B cell (primary cell): ENCODE data around the gene GAK. TPM values are rescaled to one million over a fixed set of nuclear protein-coding genes. Genes with fewer than 3 reads are reported as not detected.

Experiments used
- ATAC-seq: fragments of 200-7000 bp; cut with Tn5 transposase; one replicate; pipeline ENCODE4 v1.10.0; 2021; ENCODE audit warnings: low read depth, mild to moderate bottlenecking, moderate number of reproducible peaks, moderate library complexity
- CTCF ChIA-PET: fragments of 350-600 bp; sonication (Branson Sonifier 250); formaldehyde crosslinking; loops from one replicate; lab custom pipeline; 2021; ENCODE audit warnings: antibody characterized with exemption, inconsistent platforms; lab: Charles Lee
- POLR2A ChIA-PET: fragments of 350-600 bp; sonication (Branson Sonifier 250); formaldehyde crosslinking; loops from one replicate; lab custom pipeline; 2021; ENCODE audit warnings: antibody characterized with exemption; lab: Charles Lee
- DNase-seq: peaks from one replicate; pipeline ENCODE4 v3.0.0; 2013
- H2AFZ ChIP-seq: 2 replicates; pipeline ENCODE4 v1.6.1; 2012; ENCODE audit warnings: mild to moderate bottlenecking, low read depth, low read length; ENCODE audit not compliant: insufficient read depth, poor library complexity, severe bottlenecking
- H3K27ac ChIP-seq, 2 donors: 1 replicate in 1 of 2; 2 replicates in 1 of 2; pipeline ENCODE4 v1.5.1; 2012 to 2013; ENCODE audit warnings: low read length in 2 of 2, mild to moderate bottlenecking in 2 of 2, moderate library complexity in 1 of 2
- H3K27me3 ChIP-seq, 4 experiments: fragments of 200-600 bp in 1 of 4; sonication (generic) in 1 of 4; replicated peaks in 1 of 4; 1 replicate in 2 of 4; 2 replicates in 2 of 4; pipeline versions ENCODE4 v1.6.1 to v1.7.0; 2013 to 2016; ENCODE audit warnings: low read length in 3 of 4, mild to moderate bottlenecking in 2 of 4, mixed read lengths in 1 of 4, moderate library complexity in 1 of 4; ENCODE audit not compliant: insufficient read depth in 4 of 4, control insufficient read depth in 3 of 4; ENCODE audit errors: control extremely low read depth in 1 of 4
- H3K36me3 ChIP-seq, 2 experiments: replicated peaks in 1 of 2; 1 replicate in 1 of 2; 2 replicates in 1 of 2; pipeline versions ENCODE4 v1.6.1 to v1.7.1; 2013; ENCODE audit warnings: low read length in 1 of 2; ENCODE audit not compliant: insufficient read depth in 2 of 2, control insufficient read depth in 1 of 2; ENCODE audit errors: control extremely low read depth in 1 of 2, extremely low read depth in 1 of 2
- H3K4me1 ChIP-seq, 2 donors: fragments of 200-600 bp in 1 of 2; sonication (generic) in 1 of 2; 1 replicate in 1 of 2; 2 replicates in 1 of 2; pipeline versions ENCODE4 v1.5.1 to v1.6.1; 2013 to 2017; ENCODE audit warnings: low read length in 2 of 2; ENCODE audit not compliant: control insufficient read depth in 2 of 2, insufficient read depth in 2 of 2
- H3K4me2 ChIP-seq: replicated peaks from 2 replicates; pipeline ENCODE3; 2012; ENCODE audit warnings: mild to moderate bottlenecking, low read depth, low read length; ENCODE audit not compliant: poor library complexity, severe bottlenecking
- H3K4me3 ChIP-seq, 5 experiments: fragments of 200-600 bp in 1 of 5; sonication (generic) in 1 of 5; 1 replicate in 3 of 5; 2 replicates in 2 of 5; pipeline versions ENCODE4 v1.5.1 to v1.7.0; 2011 to 2016; ENCODE audit warnings: low read length in 4 of 5, mild to moderate bottlenecking in 4 of 5, low read depth in 2 of 5, control low read depth in 1 of 5, moderate library complexity in 1 of 5; ENCODE audit not compliant: insufficient read depth in 1 of 5; ENCODE audit errors: control extremely low read depth in 1 of 5, extremely low read depth in 1 of 5
- H3K79me2 ChIP-seq: fragments of 200-600 bp; sonication (generic); one replicate; pipeline ENCODE4 v1.6.0; 2016; ENCODE audit warnings: low read length; ENCODE audit not compliant: control insufficient read depth, insufficient read depth
- H3K9ac ChIP-seq: fragments of 200-600 bp; sonication (generic); 2 replicates; pipeline ENCODE4 v1.6.1; 2017; ENCODE audit warnings: mild to moderate bottlenecking, low read length, moderate library complexity
- H3K9me3 ChIP-seq, 3 donors: one replicate each; pipeline versions ENCODE4 v1.6.1 to v1.7.1; 2013; ENCODE audit warnings: low read length in 2 of 3; ENCODE audit not compliant: control insufficient read depth in 2 of 3, insufficient read depth in 1 of 3; ENCODE audit errors: control extremely low read depth in 1 of 3
- H4K20me1 ChIP-seq: 2 replicates; pipeline ENCODE4 v1.6.0; 2012; ENCODE audit warnings: mild to moderate bottlenecking, low read length; ENCODE audit not compliant: insufficient read depth, control insufficient read depth, poor library complexity, severe bottlenecking
- H3K27ac Mint-ChIP-seq: one replicate; pipeline ENCODE4 v1.8.0; 2021; ENCODE audit warnings: mixed read lengths
- H3K27me3 Mint-ChIP-seq: one replicate; pipeline ENCODE4 v1.8.0; 2021; ENCODE audit warnings: mixed read lengths
- H3K4me1 Mint-ChIP-seq: one replicate; pipeline ENCODE4 v1.8.0; 2021; ENCODE audit warnings: mixed read lengths
- H3K4me3 Mint-ChIP-seq: one replicate; pipeline ENCODE4 v1.8.0; 2021; ENCODE audit warnings: mixed read lengths
- H3K9me3 Mint-ChIP-seq: one replicate; pipeline ENCODE4 v1.8.0; 2022; ENCODE audit warnings: mixed read lengths; ENCODE audit not compliant: insufficient read depth
- EZH2 ChIP-seq: IDR thresholded peaks from 2 replicates; pipeline ENCODE4 v1.6.1; 2012; ENCODE audit warnings: borderline replicate concordance, low read depth, mild to moderate bottlenecking, moderate library complexity, low read length; ENCODE audit not compliant: insufficient read depth, poor library complexity, severe bottlenecking
- WGBS: methylation state at CpG from one replicate; pipeline ENCODE4 v1.1.5; 2013; ENCODE audit warnings: missing lambda C conversion rate; ENCODE audit not compliant: insufficient coverage; 5-methylcytosine and 5-hydroxymethylcytosine counted together
- intact Hi-C: fragments of 100-400 bp; cut with micrococcal nuclease; formaldehyde crosslinking; loops from one replicate; pipeline ENCODE4 v1.10.0; 2022
- polyA plus RNA-seq: library from polyadenylated mRNA; depleted of rRNA; stranded (reverse); fragments of >200 nt; gene quantifications from 2 replicates; pipeline ENCODE4 v1.2.3, GENCODE V29; 2012
- total RNA-seq, 2 donors: library from RNA; stranded (reverse); fragments of 120-200 nt in 1 of 2; gene quantifications; 1 replicate in 1 of 2; 2 replicates in 1 of 2; pipeline versions ENCODE4 v1.2.3 to v1.2.4, GENCODE V29; 2013 to 2022
- TF ChIP-seq, protein P1 (sequence below): fragments of 200-600 bp; IDR thresholded peaks from one replicate; pipeline ENCODE4 v1.8.0; 2022; ENCODE audit warnings: antibody characterized with exemption, mild to moderate bottlenecking

GAK gene
- total and polyA plus RNA-seq, 2 donors (not counting 1 experiment from before 2014, with no cell fraction given): 113 to 283 TPM

DNA sequence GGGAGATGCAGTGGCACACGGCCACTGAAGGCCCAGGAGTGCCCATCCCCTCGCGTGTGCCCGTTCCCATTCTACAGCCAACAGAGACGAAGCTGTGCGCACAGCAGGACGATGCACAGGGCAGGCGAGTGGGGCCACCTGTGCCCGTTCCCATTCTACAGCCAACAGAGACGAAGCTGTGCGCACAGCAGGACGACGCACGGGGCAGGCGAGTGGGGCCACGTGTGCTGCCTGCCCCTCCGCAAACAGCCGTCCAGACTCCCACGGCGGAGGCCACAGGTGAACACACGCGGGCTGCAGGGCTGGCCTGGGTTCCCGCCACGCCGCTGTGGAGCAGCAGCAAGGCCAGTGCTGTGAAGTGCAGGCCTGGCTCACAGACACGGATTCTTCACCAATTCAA, 32.0 kb downstream of the GAK start:
- intact Hi-C loops: no loop called here
- Mint-ChIP-seq H3K27me3 (no peaks in the 10 kb centered on the region), H3K4me1 (no peaks in the 10 kb centered on the region), H3K4me3 (no peak overlapping the region), H3K27ac (no peak overlapping the region), H3K9me3 (no peaks in the 10 kb centered on the region)
- ChIA-PET CTCF (no interaction called here), POLR2A (no interaction called here)
- Histone ChIP-seq H3K9ac (no peak overlapping the region), H3K4me2 (no peak overlapping the region), H4K20me1 (peaks cover 93% of the 10 kb centered on the region), H3K36me3 (peaks cover 0 to 26% of the 10 kb centered on the region in 2 experiments), H3K79me2 (peaks cover 69% of the 10 kb centered on the region), H3K27ac (no peak overlapping the region), H3K4me1 (no peaks in the 10 kb centered on the region), H3K4me3 (no peak overlapping the region), H3K27me3 (no peaks in the 10 kb centered on the region), H3K9me3 (no peaks in the 10 kb centered on the region), H2AFZ (no peak overlapping the region)
- TF ChIP-seq, protein P1, sequence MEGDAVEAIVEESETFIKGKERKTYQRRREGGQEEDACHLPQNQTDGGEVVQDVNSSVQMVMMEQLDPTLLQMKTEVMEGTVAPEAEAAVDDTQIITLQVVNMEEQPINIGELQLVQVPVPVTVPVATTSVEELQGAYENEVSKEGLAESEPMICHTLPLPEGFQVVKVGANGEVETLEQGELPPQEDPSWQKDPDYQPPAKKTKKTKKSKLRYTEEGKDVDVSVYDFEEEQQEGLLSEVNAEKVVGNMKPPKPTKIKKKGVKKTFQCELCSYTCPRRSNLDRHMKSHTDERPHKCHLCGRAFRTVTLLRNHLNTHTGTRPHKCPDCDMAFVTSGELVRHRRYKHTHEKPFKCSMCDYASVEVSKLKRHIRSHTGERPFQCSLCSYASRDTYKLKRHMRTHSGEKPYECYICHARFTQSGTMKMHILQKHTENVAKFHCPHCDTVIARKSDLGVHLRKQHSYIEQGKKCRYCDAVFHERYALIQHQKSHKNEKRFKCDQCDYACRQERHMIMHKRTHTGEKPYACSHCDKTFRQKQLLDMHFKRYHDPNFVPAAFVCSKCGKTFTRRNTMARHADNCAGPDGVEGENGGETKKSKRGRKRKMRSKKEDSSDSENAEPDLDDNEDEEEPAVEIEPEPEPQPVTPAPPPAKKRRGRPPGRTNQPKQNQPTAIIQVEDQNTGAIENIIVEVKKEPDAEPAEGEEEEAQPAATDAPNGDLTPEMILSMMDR: no peak
- no peak for TF ChIP-seq EZH2
- ATAC-seq (no peak), DNase-seq (no peak)
- 97% methylated on average over 26 of the region's 26 CpGs for WGBS

DNA sequence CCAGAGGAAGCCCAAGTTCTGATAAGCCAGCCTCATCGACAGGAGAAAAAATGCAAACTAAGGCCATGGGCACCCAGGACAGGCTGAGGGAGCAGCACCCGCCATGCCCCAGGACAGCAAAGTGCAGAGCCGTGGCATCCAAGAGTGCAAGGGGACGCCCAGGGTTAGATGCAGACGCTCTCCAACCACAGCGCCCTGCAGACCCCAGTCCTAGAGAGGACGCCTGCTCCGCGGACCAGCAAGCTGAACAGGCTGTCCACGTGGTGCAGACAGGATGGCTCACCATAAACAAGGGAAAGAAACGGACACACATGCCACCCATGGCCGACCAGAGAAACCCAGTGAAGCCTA, 32.6 kb downstream of the GAK start:
- Histone ChIP-seq H3K9me3 (no peaks in the 10 kb centered on the region), H4K20me1 (peaks cover 93% of the 10 kb centered on the region), H2AFZ (no peak overlapping the region), H3K4me3 (no peak overlapping the region), H3K4me2 (no peak overlapping the region), H3K27me3 (no peaks in the 10 kb centered on the region), H3K9ac (no peak overlapping the region), H3K27ac (no peak overlapping the region), H3K79me2 (peaks cover 69% of the 10 kb centered on the region), H3K36me3 (peaks cover 0 to 26% of the 10 kb centered on the region in 2 experiments), H3K4me1 (no peaks in the 10 kb centered on the region)
- intact Hi-C loops: loop anchor here (5.0 kb wide), 1 partner anchor 88 kb away; the partner anchor contains the start of gene IDUA
- Mint-ChIP-seq H3K4me3 (no peak overlapping the region), H3K27ac (no peak overlapping the region), H3K4me1 (no peaks in the 10 kb centered on the region), H3K9me3 (no peaks in the 10 kb centered on the region), H3K27me3 (no peaks in the 10 kb centered on the region)
- TF ChIP-seq, protein P1: no peak
- no peak for TF ChIP-seq EZH2
- ATAC-seq (no peak), DNase-seq (no peak)
- WGBS: 98% methylated on average over 12 of the region's 12 CpGs
- CTCF ChIA-PET: no interaction called here
- POLR2A ChIA-PET: no interaction called here
